Measurements from ENCODE around the gene SLC20A1. TPM values are rescaled to one million over a fixed set of nuclear protein-coding genes. Genes with fewer than 3 reads are reported as not detected.

SLC20A1 gene
- total RNA-seq, 1 experiment from 2014 or later = 123 TPM

GRCh38 chr2:112658301-112658700 lies 12.6 kb downstream of the SLC20A1 start:
- no peak for TF ChIP-seq CTCF (conservative IDR thresholded peaks at IDR 0.05)
- Histone ChIP-seq H2BK120ac (ENCODE audit: low read depth, low read length, poor library complexity, severe bottlenecking) (no peak overlapping the region), H3K27ac (ENCODE audit: insufficient read length, low read depth, low read length) (no peak overlapping the region), H3K4me1 (ENCODE audit: insufficient read depth, low read length) (no peaks in the 10 kb centered on the region), H3K18ac (ENCODE audit: insufficient read length, low read depth, low read length) (no peak overlapping the region), H3K9ac (ENCODE audit: extremely low read depth, insufficient read length, low read length) (no peak overlapping the region), H2BK12ac (ENCODE audit: insufficient read length, low read depth, low read length) (no peak overlapping the region), H4K20me1 (ENCODE audit: control insufficient read depth, insufficient read depth, insufficient read length) (no peaks in the 10 kb centered on the region), H2BK20ac (ENCODE audit: low read depth, low read length, poor library complexity, severe bottlenecking) (no peak overlapping the region), H3K4me2 (ENCODE audit: insufficient read depth, insufficient read length, low read length) (no peak overlapping the region), H4K5ac (ENCODE audit: insufficient read length, low read depth, low read length) (no peak overlapping the region), H3K9me3 (ENCODE audit: control insufficient read depth, low read depth, low read length) (no peaks in the 10 kb centered on the region), H3K27me3 (ENCODE audit: insufficient read depth, low read length) (no peaks in the 10 kb centered on the region), H3K79me2 (ENCODE audit: insufficient read depth, low read length) (no peaks in the 10 kb centered on the region), H2AFZ (ENCODE audit: low read length) (no peak overlapping the region), H3K4ac (ENCODE audit: low read depth, low read length) (no peak overlapping the region), H3K23me2 (ENCODE audit: insufficient read length, low read depth, low read length, poor library complexity, severe bottlenecking) (no peaks in the 10 kb centered on the region), H4K8ac (replicated peaks; ENCODE audit: insufficient read length, low read depth, low read length) (no peak overlapping the region), H3K56ac (ENCODE audit: insufficient read length, low read depth, low read length) (no peak overlapping the region), H2BK5ac (ENCODE audit: insufficient read length, low read length) (no peak overlapping the region), H3K23ac (ENCODE audit: insufficient read length, low read depth, low read length) (no peak overlapping the region), H3K79me1 (ENCODE audit: insufficient read depth, low read depth, low read length, poor library complexity, severe bottlenecking) (no peaks in the 10 kb centered on the region), H2BK15ac (ENCODE audit: low read depth, low read length) (no peak overlapping the region), H3K14ac (ENCODE audit: insufficient read depth, low read length) (no peak overlapping the region), H3T11ph (ENCODE audit: low read length) (no peak overlapping the region), H4K91ac (ENCODE audit: insufficient read length, low read depth, low read length) (no peak overlapping the region), H2AK5ac (ENCODE audit: insufficient read length, low read length) (no peak overlapping the region)
- no peaks in the 10 kb centered on the region for H3K9me3 Mint-ChIP-seq
- 0 out of 7 replicates have a peak overlapping the region, but pooled peaks of 2 of the 3 experiments have one; percentile 16 to 70 for H3K27ac Mint-ChIP-seq
- no peaks in the 10 kb centered on the region for H3K27me3 Mint-ChIP-seq (ENCODE audit: low read depth)
- WGBS (ENCODE audit: extremely low coverage, insufficient read length, low lambda C conversion rate) = no CpG with 5 or more reads among the region's 2 CpGs
- DNase-seq = no peak
- H3K4me1 Mint-ChIP-seq = no peaks in the 10 kb centered on the region
- H3K36me3 Mint-ChIP-seq (ENCODE audit: insufficient read depth in 1 of 3, low read depth in 3 of 3) = peaks cover 55 to 93% (median 86%) of the 10 kb centered on the region in 3 experiments; a peak in 6 of 7 replicates
- no peak overlapping the region for H3K4me3 Mint-ChIP-seq

All from H9 (cell line).